Neural progenitor cell (in vitro differentiated cells): Measurements from ENCODE around the gene LAMB4.

Source experiments
- CTCF ChIP-seq: fragments of 200-600 bp; sonication (generic); IDR thresholded peaks from 2 replicates; pipeline ENCODE4 v1.5.1; 2017; ENCODE audit warnings: antibody characterized with exemption, mild to moderate bottlenecking
- EZH2 ChIP-seq: fragments of 200-600 bp; sonication (generic); IDR thresholded peaks from 2 replicates; pipeline ENCODE4 v1.6.1; 2017; ENCODE audit warnings: antibody characterized with exemption, mild to moderate bottlenecking, moderate library complexity

GRCh38 chr7:108007762-108008161 is 122.4 kb downstream of the LAMB4 start:
- no peak for TF ChIP-seq CTCF
- no peak for TF ChIP-seq EZH2
